ENCODE measurements around the gene SLC23A3.

- TF ChIP-seq CTCF (conservative IDR thresholded peaks at IDR 0.05), result no peak
- TF ChIP-seq ZFX (IDR thresholded peaks at IDR 0.05), result no peak
Measured at GRCh38 chr2:219167997-219168396, 1.8 kb downstream of the SLC23A3 start.

Measured in C4-2B (cell line).